ENCODE results near the gene SUV39H1. TPM values are rescaled to one million over a fixed set of nuclear protein-coding genes. Genes with fewer than 3 reads are reported as not detected.
"Not testable (repeated sequence)": the region's sequence is repeated elsewhere in the genome, so short reads cannot be mapped to it uniquely, and the experiment has no call there.

Gene SUV39H1, protein sequence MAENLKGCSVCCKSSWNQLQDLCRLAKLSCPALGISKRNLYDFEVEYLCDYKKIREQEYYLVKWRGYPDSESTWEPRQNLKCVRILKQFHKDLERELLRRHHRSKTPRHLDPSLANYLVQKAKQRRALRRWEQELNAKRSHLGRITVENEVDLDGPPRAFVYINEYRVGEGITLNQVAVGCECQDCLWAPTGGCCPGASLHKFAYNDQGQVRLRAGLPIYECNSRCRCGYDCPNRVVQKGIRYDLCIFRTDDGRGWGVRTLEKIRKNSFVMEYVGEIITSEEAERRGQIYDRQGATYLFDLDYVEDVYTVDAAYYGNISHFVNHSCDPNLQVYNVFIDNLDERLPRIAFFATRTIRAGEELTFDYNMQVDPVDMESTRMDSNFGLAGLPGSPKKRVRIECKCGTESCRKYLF
- total RNA-seq: 10 to 100 TPM; 32.3 to 35.6 TPM

DNA sequence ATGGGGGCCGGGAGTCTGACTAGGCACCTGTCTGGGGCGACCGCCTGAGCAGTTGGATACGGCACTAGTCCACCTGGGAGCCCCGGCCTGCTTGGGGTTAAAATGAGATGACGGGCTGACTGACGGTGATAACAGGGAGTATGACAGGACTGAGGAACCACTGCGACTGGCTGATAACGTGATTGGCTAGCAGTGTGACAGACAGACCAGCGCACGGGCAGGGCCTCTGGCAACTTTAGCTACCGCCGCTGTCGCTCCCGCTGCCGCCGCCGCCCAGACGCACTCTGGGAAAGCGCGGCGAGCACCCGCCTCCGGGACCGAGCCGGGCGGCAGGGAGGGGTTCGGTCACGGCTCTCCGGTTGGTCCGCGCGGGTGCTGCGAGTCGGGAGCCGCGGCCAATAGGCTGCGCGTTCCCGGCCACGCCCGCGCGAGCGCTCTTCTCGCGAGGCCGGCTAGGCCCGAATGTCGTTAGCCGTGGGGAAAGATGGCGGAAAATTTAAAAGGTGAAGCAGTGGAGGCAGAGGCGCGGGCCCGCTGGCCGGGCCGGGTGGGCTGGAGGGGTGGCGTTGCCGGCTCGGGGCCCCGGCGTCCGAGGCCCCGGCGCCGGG, at the start of gene SUV39H1:
SUV39H1 (plus strand) TSS at position 434 of the 608 bp plus-strand sequence; CDS start at position 485, 51 bp downstream.
- Mint-ChIP-seq H3K27me3 (no peaks in the 10 kb centered on the region), H3K4me1 (ENCODE audit: low read depth) (peaks cover 26% of the 10 kb centered on the region), H3K4me3 (peak within 1 kb of the TSS; percentile 87), H3K36me3 (peaks cover 20% of the 10 kb centered on the region), H3K27ac (peak within 1 kb of the TSS; percentile 92), H3K9me3 (no peaks in the 10 kb centered on the region)
- POLR2A ChIA-PET: interaction anchor here (0.7 to 2.8 kb wide), 7 partner anchors 11 to 201 kb away, joined by 3 to 16 read pairs (median 4); partner anchors contain the start of genes HDAC6, PQBP1, TIMM17B and WAS
- intact Hi-C loops (cut with micrococcal nuclease): loop anchor here (1.0 to 2.0 kb wide), 4 partner anchors 14 to 106 kb away; partner anchors contain the start of genes HDAC6 and WAS
- CTCF ChIA-PET: interaction anchor here (0.9 to 1.1 kb wide), 2 partner anchors 13 to 32 kb away, joined by 3 read pairs; partner anchors contain the start of gene WAS
- DNase-seq: peak; percentile 91

DNA sequence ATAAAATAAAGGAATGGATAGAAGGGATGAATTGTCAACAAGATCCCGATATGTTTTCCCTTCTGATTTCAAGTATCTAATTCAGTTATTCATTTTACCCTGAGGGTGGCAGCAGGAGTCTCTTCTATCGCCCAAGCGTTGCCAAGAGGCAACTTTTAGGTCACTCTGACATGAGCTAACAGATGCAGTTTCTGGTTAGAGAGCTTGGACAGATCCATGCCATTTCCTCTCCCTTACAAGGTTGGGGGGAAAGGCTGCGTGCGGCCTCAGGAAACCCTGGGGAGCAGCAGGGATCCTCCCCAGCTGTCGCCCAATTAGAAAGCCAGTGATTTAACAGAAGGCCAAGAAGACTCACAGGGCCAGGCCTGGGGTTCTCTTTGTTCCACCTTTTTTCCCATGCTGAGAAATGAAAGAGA, 48.2 kb upstream of the SUV39H1 start:
- Mint-ChIP-seq H3K9me3 (no peaks in the 10 kb centered on the region), H3K27ac (no peak overlapping the region), H3K4me3 (no peak overlapping the region), H3K36me3 (no peaks in the 10 kb centered on the region), H3K4me1 (ENCODE audit: low read depth) (peaks cover 5% of the 10 kb centered on the region), H3K27me3 (no peaks in the 10 kb centered on the region)
- DNase-seq: peak; percentile 43
- POLR2A ChIA-PET: no interaction called here
- intact Hi-C loops (cut with micrococcal nuclease): loop anchor here (5.0 to 10.0 kb wide), 2 partner anchors 244 to 266 kb away; partner anchors contain the start of genes PIM2 and SLC35A2
- CTCF ChIA-PET: interaction anchor here (0.7 to 1.7 kb wide), 11 partner anchors 10 to 289 kb away, joined by 3 to 8 read pairs (median 3); partner anchors contain the start of genes HDAC6, PQBP1, SLC35A2 and TIMM17B

DNA sequence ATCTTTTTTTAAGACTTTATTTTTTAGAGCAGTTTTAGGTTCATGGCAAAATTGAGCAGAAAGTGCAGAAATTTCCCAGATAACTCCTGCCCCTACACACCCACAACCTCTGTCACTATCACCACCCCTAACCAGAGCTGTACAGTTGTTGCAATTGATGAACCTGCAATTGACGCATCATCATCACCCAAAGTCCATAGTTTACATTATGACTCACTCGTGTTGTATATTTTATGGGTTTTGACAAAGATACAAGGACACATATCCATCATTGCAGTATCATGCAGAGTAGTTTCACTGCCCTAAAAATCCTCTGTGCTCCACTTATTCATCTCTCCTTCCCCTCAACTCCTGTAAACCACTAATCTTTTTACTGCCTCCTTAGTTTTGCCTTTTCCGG, 47.4 kb upstream of the SUV39H1 start:
- DNase-seq: no peak
- Mint-ChIP-seq H3K36me3 (no peaks in the 10 kb centered on the region), H3K27me3 (no peaks in the 10 kb centered on the region), H3K4me3 (no peak overlapping the region), H3K9me3 (no peaks in the 10 kb centered on the region), H3K27ac (no peak overlapping the region), H3K4me1 (ENCODE audit: low read depth) (peaks cover 5% of the 10 kb centered on the region)
- POLR2A ChIA-PET: no interaction called here
- intact Hi-C loops (cut with micrococcal nuclease): loop anchor here (5.0 to 10.0 kb wide), 2 partner anchors 243 to 266 kb away; partner anchors contain the start of genes PIM2 and SLC35A2
- CTCF ChIA-PET: interaction anchor here (1.0 to 1.7 kb wide), 5 partner anchors 14 to 263 kb away, joined by 3 to 8 read pairs (median 3); partner anchors contain the start of genes HDAC6 and SLC35A2

DNA sequence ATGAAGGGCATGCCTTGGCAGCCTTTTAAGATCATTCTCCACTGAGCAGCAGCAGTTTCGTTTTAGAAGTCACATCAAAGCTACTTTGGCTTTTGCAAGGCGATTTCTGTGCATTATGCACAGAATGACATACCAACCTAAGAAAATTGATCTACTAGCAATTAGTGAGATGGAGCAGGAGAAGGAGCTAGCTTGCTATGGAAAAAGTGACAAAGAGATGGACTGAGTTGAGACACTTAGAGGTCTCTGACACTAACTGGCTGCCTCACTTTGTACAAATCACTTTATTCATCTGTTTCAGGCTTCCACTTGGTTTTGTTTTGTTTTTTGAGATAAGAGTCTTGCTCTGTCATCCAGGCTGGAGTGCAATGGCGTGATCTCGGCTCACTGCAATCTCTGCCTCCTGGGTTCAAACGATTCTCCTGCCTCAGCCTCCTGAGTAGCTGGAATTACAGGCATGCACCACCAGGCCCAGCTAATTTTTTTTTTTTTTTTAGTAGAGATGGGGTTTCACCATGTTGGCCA, 44.4 kb upstream of the SUV39H1 start:
- intact Hi-C loops (cut with micrococcal nuclease); H3K9me3 Mint-ChIP-seq: not testable (repeated sequence)

DNA sequence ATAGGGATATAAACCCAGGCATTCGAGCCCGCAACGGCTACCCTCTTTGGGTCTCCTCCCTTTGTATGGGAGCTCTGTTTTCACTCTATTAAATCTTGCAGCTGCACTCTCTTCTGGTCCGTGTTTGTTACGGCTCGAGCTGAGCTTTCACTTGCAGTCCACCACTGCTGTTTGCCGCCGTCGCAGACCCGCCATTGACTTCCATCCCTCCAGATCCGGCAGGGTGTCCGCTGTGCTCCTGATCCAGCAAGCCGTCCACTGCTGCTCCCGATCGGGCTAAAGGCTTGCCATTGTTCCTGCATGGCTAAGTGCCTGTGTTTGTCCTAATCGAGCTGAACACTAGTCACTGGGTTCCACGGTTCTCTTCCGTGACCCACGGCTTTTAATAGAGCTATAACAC, 41.8 kb upstream of the SUV39H1 start:
- H3K9me3 Mint-ChIP-seq; H3K4me1 Mint-ChIP-seq (ENCODE audit: low read depth); POLR2A ChIA-PET; DNase-seq; intact Hi-C loops (cut with micrococcal nuclease); H3K27me3 Mint-ChIP-seq; H3K4me3 Mint-ChIP-seq; H3K27ac Mint-ChIP-seq; H3K36me3 Mint-ChIP-seq; CTCF ChIA-PET: not testable (repeated sequence)

More for the DNA sequence above, 44.4 kb upstream of the SUV39H1 start:
- H3K4me3 Mint-ChIP-seq; H3K27me3 Mint-ChIP-seq; DNase-seq; H3K36me3 Mint-ChIP-seq; H3K27ac Mint-ChIP-seq; CTCF ChIA-PET; H3K4me1 Mint-ChIP-seq (ENCODE audit: low read depth): not testable (repeated sequence)
- POLR2A ChIA-PET: interaction anchor here (0.6 kb wide), 1 partner anchor 47 kb away, joined by 5 read pairs; no protein-coding TSS in a partner anchor

DNA sequence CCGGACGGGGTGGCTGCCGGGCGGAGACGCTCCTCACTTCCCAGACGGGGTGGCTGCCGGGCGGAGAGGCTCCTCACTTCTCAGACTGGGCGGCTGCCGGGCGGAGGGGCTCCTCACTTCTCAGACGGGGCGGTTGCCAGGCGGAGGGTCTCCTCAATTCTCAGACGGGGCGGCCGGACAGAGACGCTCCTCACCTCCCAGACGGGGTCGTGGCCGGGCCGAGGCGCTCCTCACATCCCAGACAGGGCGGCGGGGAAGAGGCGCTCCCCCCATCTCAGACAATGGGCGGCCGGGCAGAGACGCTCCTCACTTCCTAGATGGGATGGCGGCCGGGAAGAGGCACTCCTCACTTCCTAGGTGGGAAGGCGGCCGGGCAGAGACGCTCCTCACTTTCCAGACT, 36.8 kb upstream of the SUV39H1 start:
- H3K27ac Mint-ChIP-seq; H3K36me3 Mint-ChIP-seq; intact Hi-C loops (cut with micrococcal nuclease); H3K9me3 Mint-ChIP-seq; DNase-seq; H3K27me3 Mint-ChIP-seq; POLR2A ChIA-PET; H3K4me3 Mint-ChIP-seq; CTCF ChIA-PET: not testable (repeated sequence)
- peaks cover 12% of the 10 kb centered on the region for H3K4me1 Mint-ChIP-seq (ENCODE audit: low read depth)

DNA sequence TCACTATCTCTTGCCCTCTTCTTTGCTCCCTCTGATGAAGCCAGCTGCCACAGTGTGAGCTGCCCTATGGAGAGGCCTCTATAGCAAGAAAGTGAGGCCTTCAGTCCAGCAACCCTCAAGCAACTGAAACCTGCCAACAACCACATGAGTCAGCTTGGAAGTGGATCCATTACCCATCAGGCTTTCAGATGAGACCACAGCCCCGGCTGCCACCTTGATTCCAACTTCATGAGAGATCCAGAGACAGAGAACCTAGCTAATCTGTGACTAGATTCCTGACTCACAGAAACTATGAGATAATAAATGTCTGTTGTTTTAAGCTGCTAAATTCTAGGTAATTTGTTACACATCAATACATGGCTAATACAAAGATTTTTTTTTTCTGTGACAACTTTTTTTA, 33.3 kb upstream of the SUV39H1 start:
- POLR2A ChIA-PET: interaction anchor here (0.7 to 1.1 kb wide), 2 partner anchors 13 to 71 kb away, joined by 3 read pairs; no protein-coding TSS in a partner anchor
- CTCF ChIA-PET: interaction anchor here (0.7 to 1.7 kb wide), 2 partner anchors 15 to 275 kb away, joined by 3 to 5 read pairs; no protein-coding TSS in a partner anchor
- DNase-seq: peak; percentile 48
- Mint-ChIP-seq H3K4me1 (ENCODE audit: low read depth) (peaks cover 12% of the 10 kb centered on the region), H3K36me3 (no peaks in the 10 kb centered on the region), H3K4me3 (no peak overlapping the region), H3K9me3 (no peaks in the 10 kb centered on the region), H3K27me3 (no peaks in the 10 kb centered on the region), H3K27ac (no peak overlapping the region)
- intact Hi-C loops (cut with micrococcal nuclease): no loop called here

DNA sequence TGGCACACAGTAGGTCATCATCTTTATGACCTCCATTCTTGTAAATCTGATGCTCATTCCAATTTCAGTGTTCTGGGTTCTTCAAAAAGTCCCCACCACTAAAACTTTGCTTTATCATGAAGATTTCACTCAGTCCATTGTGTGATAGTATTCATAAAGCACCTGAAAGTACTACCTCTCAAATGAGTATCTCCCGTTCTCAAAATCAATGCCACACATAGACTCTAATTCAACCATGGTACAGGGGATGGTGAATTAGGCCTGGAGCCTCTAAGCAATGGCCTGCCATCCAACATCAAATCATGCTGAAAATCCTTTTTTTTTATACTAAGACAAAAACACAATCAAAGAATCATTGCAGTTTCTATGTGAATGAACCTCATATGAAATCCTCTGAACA, 32.4 kb upstream of the SUV39H1 start:
- Mint-ChIP-seq H3K4me1 (ENCODE audit: low read depth) (peaks cover 12% of the 10 kb centered on the region), H3K4me3 (no peak overlapping the region), H3K9me3 (no peaks in the 10 kb centered on the region), H3K36me3 (no peaks in the 10 kb centered on the region), H3K27me3 (no peaks in the 10 kb centered on the region), H3K27ac (no peak overlapping the region)
- ChIA-PET POLR2A (interaction anchor here (0.6 kb wide), 1 partner anchor 45 kb away, joined by 3 read pairs; no protein-coding TSS in a partner anchor), CTCF (interaction anchor here (1.1 to 1.7 kb wide), 2 partner anchors 9 to 16 kb away, joined by 4 to 5 read pairs; no protein-coding TSS in a partner anchor)
- no peak for DNase-seq
- intact Hi-C loops (cut with micrococcal nuclease): no loop called here

DNA sequence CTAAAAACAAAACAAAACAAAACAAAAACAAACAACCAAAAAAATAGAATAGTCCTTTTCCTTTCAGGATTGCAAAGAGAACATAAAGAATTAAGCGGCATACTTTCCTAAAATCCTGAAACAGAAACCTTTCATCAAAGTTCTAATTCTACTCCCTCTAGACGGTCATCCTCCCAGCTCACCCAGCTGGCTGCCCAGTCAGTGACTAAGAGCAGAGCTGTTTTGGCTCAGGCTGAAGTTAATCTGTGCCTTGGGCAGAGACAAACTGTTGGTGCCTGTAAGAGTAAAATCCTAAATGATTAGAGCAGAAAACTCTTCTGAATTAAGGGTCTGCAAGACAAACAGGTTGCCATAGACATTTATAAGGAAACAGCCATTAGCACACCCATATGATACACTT, 30.5 kb upstream of the SUV39H1 start:
- peaks cover 11% of the 10 kb centered on the region for H3K4me1 Mint-ChIP-seq (ENCODE audit: low read depth)
- no peaks in the 10 kb centered on the region for H3K27me3 Mint-ChIP-seq
- H3K36me3 Mint-ChIP-seq: no peaks in the 10 kb centered on the region
- intact Hi-C loops (cut with micrococcal nuclease): no loop called here
- H3K4me3 Mint-ChIP-seq: no peak overlapping the region
- ChIA-PET CTCF (no interaction called here), POLR2A (no interaction called here)
- no peaks in the 10 kb centered on the region for H3K9me3 Mint-ChIP-seq
- no peak for DNase-seq
- H3K27ac Mint-ChIP-seq: no peak overlapping the region

DNA sequence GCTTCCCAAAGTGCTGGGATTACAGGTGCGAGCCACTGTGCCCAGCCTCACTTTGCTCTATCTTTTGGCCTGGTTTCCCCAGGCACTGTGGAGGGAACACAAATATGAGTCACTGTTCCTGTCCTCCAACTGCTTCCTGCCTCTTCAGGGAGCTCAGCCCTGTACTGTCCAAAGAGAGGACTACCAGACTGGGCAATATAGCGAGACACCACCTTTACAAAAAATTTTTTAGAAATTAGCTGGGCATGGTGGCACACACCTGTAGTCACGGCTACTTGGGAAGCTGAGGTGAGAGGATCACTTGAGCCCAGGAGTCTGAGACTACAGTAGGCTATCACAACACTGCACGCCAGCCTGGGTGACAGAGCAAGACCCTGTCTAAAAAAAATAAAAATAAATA, 29.9 kb upstream of the SUV39H1 start:
- H3K27me3 Mint-ChIP-seq: no peaks in the 10 kb centered on the region
- H3K4me1 Mint-ChIP-seq (ENCODE audit: low read depth): peaks cover 5% of the 10 kb centered on the region
- H3K4me3 Mint-ChIP-seq: no peak overlapping the region
- H3K36me3 Mint-ChIP-seq: no peaks in the 10 kb centered on the region
- no peaks in the 10 kb centered on the region for H3K9me3 Mint-ChIP-seq
- POLR2A ChIA-PET: no interaction called here
- no peak for DNase-seq
- intact Hi-C loops (cut with micrococcal nuclease): no loop called here
- CTCF ChIA-PET: no interaction called here
- no peak overlapping the region for H3K27ac Mint-ChIP-seq

DNA sequence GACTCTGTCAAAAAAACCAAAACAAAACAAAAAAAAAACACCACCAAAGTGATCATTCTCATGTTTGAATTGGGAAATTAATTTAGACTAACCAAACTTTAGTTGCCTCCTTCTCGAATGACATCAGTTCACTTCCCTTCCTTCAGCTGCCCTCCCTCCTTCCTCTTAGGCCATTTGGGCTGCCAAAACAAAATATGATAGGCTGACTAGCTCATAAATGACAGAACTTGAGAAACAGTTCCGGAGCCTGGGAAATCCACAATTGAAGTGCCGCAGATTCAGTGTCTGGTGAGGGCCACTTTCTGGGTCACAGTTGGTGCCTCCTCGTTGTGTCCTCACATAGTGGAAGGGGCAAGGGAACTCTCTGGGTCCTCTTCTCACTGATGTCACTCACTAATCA, 29.0 kb upstream of the SUV39H1 start:
- ChIA-PET CTCF (no interaction called here), POLR2A (no interaction called here)
- intact Hi-C loops (cut with micrococcal nuclease): no loop called here
- H3K9me3 Mint-ChIP-seq: no peaks in the 10 kb centered on the region
- no peak overlapping the region for H3K4me3 Mint-ChIP-seq
- H3K4me1 Mint-ChIP-seq (ENCODE audit: low read depth): peaks cover 5% of the 10 kb centered on the region
- DNase-seq: no peak
- H3K36me3 Mint-ChIP-seq: no peaks in the 10 kb centered on the region
- H3K27me3 Mint-ChIP-seq: no peaks in the 10 kb centered on the region
- no peak overlapping the region for H3K27ac Mint-ChIP-seq

DNA sequence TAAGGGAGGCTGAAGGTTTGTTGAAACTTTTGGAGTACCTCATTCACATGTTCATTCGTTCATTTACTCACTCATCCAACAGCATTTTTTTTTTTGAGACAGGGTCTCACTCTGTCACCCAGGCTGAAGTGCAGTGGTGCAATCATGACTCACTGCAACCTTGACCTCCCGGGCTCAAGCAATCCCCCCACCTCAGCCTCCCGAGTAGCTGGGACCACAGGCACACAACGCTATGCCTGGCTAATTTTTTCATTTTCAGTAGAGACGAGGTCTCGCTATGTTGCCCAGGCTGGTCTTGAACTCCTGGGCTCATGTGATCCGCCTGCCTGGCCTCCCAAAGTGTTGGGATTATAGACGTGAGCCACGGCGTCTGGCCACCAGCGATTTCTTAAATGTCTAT, 28.3 kb upstream of the SUV39H1 start:
- H3K4me1 Mint-ChIP-seq (ENCODE audit: low read depth); H3K27me3 Mint-ChIP-seq; POLR2A ChIA-PET; H3K27ac Mint-ChIP-seq; CTCF ChIA-PET; H3K4me3 Mint-ChIP-seq; intact Hi-C loops (cut with micrococcal nuclease); DNase-seq; H3K9me3 Mint-ChIP-seq; H3K36me3 Mint-ChIP-seq: not testable (repeated sequence)

Data from activated CD4-positive, alpha-beta memory T cell treated with anti-CD3 and anti-CD28 coated beads for 36 hours (primary cell).